Urinary bladder (tissue), 4 donors: Measurements from ENCODE around the gene CDV3. TPM values are rescaled to one million over a fixed set of nuclear protein-coding genes. Genes with fewer than 3 reads are reported as not detected.
"Not testable (repeated sequence)": the region's sequence is repeated elsewhere in the genome, so short reads cannot be mapped to it uniquely, and the experiment has no call there.

Experiments
- DNase-seq: peaks from one replicate; pipeline ENCODE4 v3.0.0-alpha.2; 2015; ENCODE audit errors: extremely low spot score
- H3K27ac ChIP-seq: one replicate; pipeline ENCODE4 v1.5.1; 2013; ENCODE audit warnings: low read depth, mild to moderate bottlenecking, moderate library complexity
- H3K36me3 ChIP-seq: one replicate; pipeline ENCODE4 v1.6.1; 2013; ENCODE audit warnings: mild to moderate bottlenecking, moderate library complexity; ENCODE audit not compliant: insufficient read depth
- H3K4me1 ChIP-seq: one replicate; pipeline ENCODE4 v1.6.1; 2013; ENCODE audit warnings: mild to moderate bottlenecking, moderate library complexity; ENCODE audit not compliant: insufficient read depth
- H3K4me3 ChIP-seq: one replicate; pipeline ENCODE4 v1.5.1; 2013; ENCODE audit warnings: low read depth, low read length
- WGBS: extraction: QIAGEN DNeasy Blood & Tissue Kit; methylation state at CpG from one replicate; pipeline ENCODE4 v1.1.7; 2013; 5-methylcytosine and 5-hydroxymethylcytosine counted together
- polyA plus RNA-seq: library from polyadenylated mRNA; stranded (reverse); fragments of 200-250 nt; gene quantifications from one replicate; pipeline ENCODE4 v1.2.3, GENCODE V29; 2013
- total RNA-seq: library from RNA; depleted of rRNA; stranded (reverse); fragments of >200 nt; gene quantifications from one replicate; pipeline ENCODE4 v1.2.3, GENCODE V29; 2014
- donor health status: healthy with polysubstance abuse.
- donor health status: healthy.

The CDV3 gene
- total RNA-seq (108 TPM), polyA plus RNA-seq (71.0 TPM)

GRCh38 chr3:133573629-133574194, at the start of gene CDV3:
CDV3 (plus strand) TSS chr3:133573686; CDS start chr3:133574045, 359 bp downstream.
- Histone ChIP-seq H3K36me3 (peaks cover 5% of the 10 kb centered on the region), H3K4me1 (peaks cover 4% of the 10 kb centered on the region), H3K27ac (peak within 1 kb of the TSS; percentile 99), H3K4me3 (peak within 1 kb of the TSS; percentile 98)
- WGBS, result under 1% methylated on average over 81 of the region's 81 CpGs
- no peak for DNase-seq

GRCh38 chr3:133523758-133524157, 49.7 kb upstream of the CDV3 start:
- not testable (repeated sequence) for H3K36me3 ChIP-seq, H3K27ac ChIP-seq, H3K4me1 ChIP-seq, DNase-seq, H3K4me3 ChIP-seq
- 76% methylated on average over 3 of the region's 3 CpGs for WGBS

GRCh38 chr3:133525435-133525834, 48.1 kb upstream of the CDV3 start:
- Histone ChIP-seq H3K36me3 (no peaks in the 10 kb centered on the region), H3K4me1 (no peaks in the 10 kb centered on the region), H3K27ac (no peak overlapping the region), H3K4me3 (no peak overlapping the region)
- no peak for DNase-seq

- no peak overlapping the region for H3K4me3 ChIP-seq
- no peak overlapping the region for H3K27ac ChIP-seq
- DNase-seq, result no peak
- H3K4me1 ChIP-seq, result no peaks in the 10 kb centered on the region
- 62% methylated on average over 6 of the region's 6 CpGs for WGBS
- H3K36me3 ChIP-seq, result no peaks in the 10 kb centered on the region
These were observed 46.3 kb upstream of the CDV3 start for GRCh38 chr3:133527081-133527715.

GRCh38 chr3:133529809-133530208, 43.7 kb upstream of the CDV3 start:
- WGBS, result 97% methylated on average over 2 of the region's 2 CpGs
- no peaks in the 10 kb centered on the region for H3K4me1 ChIP-seq
- DNase-seq, result no peak
- no peak overlapping the region for H3K27ac ChIP-seq
- H3K4me3 ChIP-seq, result no peak overlapping the region
- no peaks in the 10 kb centered on the region for H3K36me3 ChIP-seq

- Histone ChIP-seq H3K4me3 (no peak overlapping the region), H3K4me1 (no peaks in the 10 kb centered on the region), H3K27ac (no peak overlapping the region), H3K36me3 (no peaks in the 10 kb centered on the region)
- no peak for DNase-seq
- WGBS, result 66% methylated on average over 5 of the region's 5 CpGs
These were observed 41.5 kb upstream of the CDV3 start for GRCh38 chr3:133531981-133532380.

GRCh38 chr3:133532951-133533350, 40.5 kb upstream of the CDV3 start:
- Histone ChIP-seq H3K4me3 (no peak overlapping the region), H3K4me1 (no peaks in the 10 kb centered on the region), H3K36me3 (no peaks in the 10 kb centered on the region), H3K27ac (no peak overlapping the region)
- no peak for DNase-seq
- 73% methylated on average over 5 of the region's 5 CpGs for WGBS

- Histone ChIP-seq H3K36me3 (no peaks in the 10 kb centered on the region), H3K4me3 (no peak overlapping the region), H3K4me1 (no peaks in the 10 kb centered on the region), H3K27ac (no peak overlapping the region)
- DNase-seq, result peak; percentile 33
- 8% methylated on average over 1 of the region's 1 CpG for WGBS
These were observed 37.3 kb upstream of the CDV3 start for GRCh38 chr3:133535971-133536881.

GRCh38 chr3:133537131-133537530, 36.4 kb upstream of the CDV3 start:
- not testable (repeated sequence) for DNase-seq, H3K4me3 ChIP-seq, H3K4me1 ChIP-seq, H3K36me3 ChIP-seq, H3K27ac ChIP-seq
- 93% methylated on average over 11 of the region's 11 CpGs for WGBS

- no peaks in the 10 kb centered on the region for H3K36me3 ChIP-seq
- H3K4me3 ChIP-seq, result no peak overlapping the region
- no peak overlapping the region for H3K27ac ChIP-seq
- WGBS, result 96% methylated on average over 2 of the region's 2 CpGs
- H3K4me1 ChIP-seq, result no peaks in the 10 kb centered on the region
- DNase-seq, result no peak
These were observed 35.3 kb upstream of the CDV3 start for GRCh38 chr3:133538154-133538553.

- Histone ChIP-seq H3K4me3 (no peak overlapping the region), H3K27ac (no peak overlapping the region), H3K4me1 (no peaks in the 10 kb centered on the region), H3K36me3 (no peaks in the 10 kb centered on the region)
- WGBS, result 62% methylated on average over 2 of the region's 2 CpGs
- DNase-seq, result no peak
These were observed 32.4 kb upstream of the CDV3 start for GRCh38 chr3:133540896-133541674.

GRCh38 chr3:133542871-133543270, 30.6 kb upstream of the CDV3 start:
- Histone ChIP-seq H3K4me3 (no peak overlapping the region), H3K4me1 (no peaks in the 10 kb centered on the region), H3K36me3 (no peaks in the 10 kb centered on the region), H3K27ac (no peak overlapping the region)
- DNase-seq, result no peak
- 75% methylated on average over 7 of the region's 7 CpGs for WGBS

GRCh38 chr3:133544983-133545382, 28.5 kb upstream of the CDV3 start:
- not testable (repeated sequence) for H3K4me1 ChIP-seq, DNase-seq, H3K27ac ChIP-seq, H3K4me3 ChIP-seq, H3K36me3 ChIP-seq
- 83% methylated on average over 2 of the region's 2 CpGs for WGBS
